Measurements from ENCODE around the gene SRGAP1.

Gene SRGAP1

DNA sequence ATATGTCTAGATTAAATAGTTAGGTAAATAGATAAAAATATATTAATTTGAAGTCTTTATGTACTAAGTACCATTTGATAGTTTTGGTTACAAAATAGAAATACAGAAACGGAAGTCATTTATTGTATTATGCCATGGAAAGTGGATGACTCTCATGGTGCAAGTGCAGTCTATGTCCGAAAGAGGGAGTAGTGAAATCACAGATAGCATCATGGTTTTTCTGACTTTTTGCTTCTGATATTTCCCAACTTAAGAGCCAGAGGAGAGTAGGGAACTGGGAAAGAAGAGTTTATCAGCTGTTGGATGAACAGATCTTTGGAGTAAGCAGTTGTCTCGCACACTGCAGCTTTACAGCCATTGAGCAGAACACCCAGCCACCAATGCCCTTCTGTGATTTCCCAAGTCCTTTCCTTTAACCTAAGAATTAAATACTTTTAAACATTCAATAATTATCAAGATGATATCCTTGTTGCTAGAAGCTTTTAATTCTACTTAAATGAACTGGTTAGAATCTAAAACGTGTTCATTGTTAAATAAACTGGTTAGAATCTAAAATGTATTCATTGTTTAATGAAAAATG is 18.4 kb upstream of the SRGAP1 start:
- no peak overlapping the region for H3K4me2 ChIP-seq (ENCODE audit: insufficient read depth, low read length)
- DNase-seq: no peak
- H3K4me1 ChIP-seq (ENCODE audit: insufficient read depth, low read length): no peaks in the 10 kb centered on the region
- no peak overlapping the region for H3K4me3 ChIP-seq (ENCODE audit: low read depth in 1 of 2, low read length in 2 of 2)
- H3K9ac ChIP-seq (ENCODE audit: low read depth, low read length): no peak overlapping the region
- H2AFZ ChIP-seq (ENCODE audit: low read depth, low read length): no peak overlapping the region
- H3K9me3 ChIP-seq (ENCODE audit: insufficient read depth, low read length, severe bottlenecking): no peaks in the 10 kb centered on the region
- H3K36me3 ChIP-seq (ENCODE audit: insufficient read depth, low read length): no peaks in the 10 kb centered on the region
- H3K79me2 ChIP-seq (ENCODE audit: insufficient read depth, low read length): no peaks in the 10 kb centered on the region
- TF ChIP-seq, protein P1, sequence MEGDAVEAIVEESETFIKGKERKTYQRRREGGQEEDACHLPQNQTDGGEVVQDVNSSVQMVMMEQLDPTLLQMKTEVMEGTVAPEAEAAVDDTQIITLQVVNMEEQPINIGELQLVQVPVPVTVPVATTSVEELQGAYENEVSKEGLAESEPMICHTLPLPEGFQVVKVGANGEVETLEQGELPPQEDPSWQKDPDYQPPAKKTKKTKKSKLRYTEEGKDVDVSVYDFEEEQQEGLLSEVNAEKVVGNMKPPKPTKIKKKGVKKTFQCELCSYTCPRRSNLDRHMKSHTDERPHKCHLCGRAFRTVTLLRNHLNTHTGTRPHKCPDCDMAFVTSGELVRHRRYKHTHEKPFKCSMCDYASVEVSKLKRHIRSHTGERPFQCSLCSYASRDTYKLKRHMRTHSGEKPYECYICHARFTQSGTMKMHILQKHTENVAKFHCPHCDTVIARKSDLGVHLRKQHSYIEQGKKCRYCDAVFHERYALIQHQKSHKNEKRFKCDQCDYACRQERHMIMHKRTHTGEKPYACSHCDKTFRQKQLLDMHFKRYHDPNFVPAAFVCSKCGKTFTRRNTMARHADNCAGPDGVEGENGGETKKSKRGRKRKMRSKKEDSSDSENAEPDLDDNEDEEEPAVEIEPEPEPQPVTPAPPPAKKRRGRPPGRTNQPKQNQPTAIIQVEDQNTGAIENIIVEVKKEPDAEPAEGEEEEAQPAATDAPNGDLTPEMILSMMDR (IDR thresholded peaks at IDR 0.05; ENCODE audit: borderline replicate concordance, extremely low read depth, low read length, poor library complexity, severe bottlenecking): peak; percentile 61
- no peak for TF ChIP-seq EZH2 (IDR thresholded peaks at IDR 0.05; ENCODE audit: borderline replicate concordance, low read depth, low read length, severe bottlenecking)
- no peaks in the 10 kb centered on the region for H4K20me1 ChIP-seq (ENCODE audit: insufficient read depth, low read length)
- ATAC-seq (ENCODE audit: insufficient read depth, low read depth): no peak
- peaks cover 5% of the 10 kb centered on the region for H3K27me3 ChIP-seq (ENCODE audit: insufficient read depth, low read length, poor library complexity)
- H3K27ac ChIP-seq (ENCODE audit: low read length): no peak overlapping the region

DNA sequence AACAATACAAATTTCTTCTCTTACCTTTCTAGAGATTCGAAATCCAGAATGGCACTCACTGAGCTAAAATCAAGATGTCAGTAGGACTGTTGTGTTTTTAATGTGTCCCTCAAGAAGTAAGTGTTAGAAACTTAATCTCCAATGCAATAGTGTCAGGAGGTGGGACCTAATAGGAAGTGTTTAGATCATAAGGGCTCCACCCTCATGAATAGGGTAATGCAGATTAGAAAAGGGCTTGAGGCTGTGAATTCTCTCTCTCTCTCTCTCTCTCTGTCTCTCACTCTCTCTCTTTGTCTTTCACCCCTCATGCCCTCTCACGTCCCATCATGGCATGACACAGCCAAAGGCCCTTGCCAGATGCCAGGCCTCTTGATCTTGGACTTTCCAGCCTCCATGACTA is 15.6 kb upstream of the SRGAP1 start:
- ATAC-seq (ENCODE audit: insufficient read depth, low read depth) (no peak), DNase-seq (no peak)
- Histone ChIP-seq H3K4me2 (ENCODE audit: insufficient read depth, low read length) (no peak overlapping the region), H3K4me1 (ENCODE audit: insufficient read depth, low read length) (no peaks in the 10 kb centered on the region), H3K36me3 (ENCODE audit: insufficient read depth, low read length) (no peaks in the 10 kb centered on the region), H3K27ac (ENCODE audit: low read length) (no peak overlapping the region), H3K9ac (ENCODE audit: low read depth, low read length) (no peak overlapping the region), H3K9me3 (ENCODE audit: insufficient read depth, low read length, severe bottlenecking) (no peaks in the 10 kb centered on the region), H3K79me2 (ENCODE audit: insufficient read depth, low read length) (no peaks in the 10 kb centered on the region), H2AFZ (ENCODE audit: low read depth, low read length) (no peak overlapping the region), H3K4me3 (ENCODE audit: low read depth in 1 of 2, low read length in 2 of 2) (no peak overlapping the region), H3K27me3 (ENCODE audit: insufficient read depth, low read length, poor library complexity) (no peaks in the 10 kb centered on the region), H4K20me1 (ENCODE audit: insufficient read depth, low read length) (no peaks in the 10 kb centered on the region)
- TF ChIP-seq EZH2 (IDR thresholded peaks at IDR 0.05; ENCODE audit: borderline replicate concordance, low read depth, low read length, severe bottlenecking): no peak
- TF ChIP-seq, protein P1 (IDR thresholded peaks at IDR 0.05; ENCODE audit: borderline replicate concordance, extremely low read depth, low read length, poor library complexity, severe bottlenecking): no peak

DNA sequence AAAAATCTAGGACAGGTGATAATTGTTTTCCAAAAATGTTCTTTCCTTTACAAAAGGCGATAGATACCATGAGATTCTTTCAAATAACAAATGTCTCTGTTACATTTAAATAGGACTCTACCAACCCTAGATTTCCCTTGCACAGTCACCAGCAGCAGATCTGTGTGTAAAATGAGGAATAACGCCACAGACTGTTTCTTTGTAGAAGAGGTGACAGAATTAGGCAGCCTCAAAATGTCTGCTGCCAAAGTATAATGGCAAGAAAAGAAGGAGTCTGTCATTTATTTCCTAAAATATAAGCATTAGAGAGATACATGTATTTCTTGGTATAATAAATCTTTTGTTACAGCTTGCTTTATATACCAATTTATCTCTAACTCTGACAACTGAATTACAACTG is 8.5 kb upstream of the SRGAP1 start:
- Histone ChIP-seq H3K9ac (ENCODE audit: low read depth, low read length) (no peak overlapping the region), H3K4me2 (ENCODE audit: insufficient read depth, low read length) (no peak overlapping the region), H2AFZ (ENCODE audit: low read depth, low read length) (no peak overlapping the region), H3K27me3 (ENCODE audit: insufficient read depth, low read length, poor library complexity) (peaks cover 6% of the 10 kb centered on the region), H3K4me3 (ENCODE audit: low read depth in 1 of 2, low read length in 2 of 2) (no peak overlapping the region), H3K4me1 (ENCODE audit: insufficient read depth, low read length) (no peaks in the 10 kb centered on the region), H3K79me2 (ENCODE audit: insufficient read depth, low read length) (no peaks in the 10 kb centered on the region), H3K27ac (ENCODE audit: low read length) (no peak overlapping the region), H4K20me1 (ENCODE audit: insufficient read depth, low read length) (no peaks in the 10 kb centered on the region), H3K36me3 (ENCODE audit: insufficient read depth, low read length) (no peaks in the 10 kb centered on the region), H3K9me3 (ENCODE audit: insufficient read depth, low read length, severe bottlenecking) (no peaks in the 10 kb centered on the region)
- TF ChIP-seq EZH2 (IDR thresholded peaks at IDR 0.05; ENCODE audit: borderline replicate concordance, low read depth, low read length, severe bottlenecking): no peak
- TF ChIP-seq, protein P1 (IDR thresholded peaks at IDR 0.05; ENCODE audit: borderline replicate concordance, extremely low read depth, low read length, poor library complexity, severe bottlenecking): no peak
- ATAC-seq (ENCODE audit: insufficient read depth, low read depth): no peak
- no peak for DNase-seq

All from DND-41 (cell line).